Stimulated activated CD8-positive, alpha-beta memory T cell treated with anti-CD3 and anti-CD28 coated beads, Interleukin-4, amount 100 ng/mL, for 24 hours (primary cell): ENCODE measurements around the gene PSME1.

Experiments
- DNase-seq: peaks from one replicate; pipeline ENCODE4 v3.0.0-alpha.2; 2020; ENCODE audit warnings: low read depth

PSME1 gene

DNA sequence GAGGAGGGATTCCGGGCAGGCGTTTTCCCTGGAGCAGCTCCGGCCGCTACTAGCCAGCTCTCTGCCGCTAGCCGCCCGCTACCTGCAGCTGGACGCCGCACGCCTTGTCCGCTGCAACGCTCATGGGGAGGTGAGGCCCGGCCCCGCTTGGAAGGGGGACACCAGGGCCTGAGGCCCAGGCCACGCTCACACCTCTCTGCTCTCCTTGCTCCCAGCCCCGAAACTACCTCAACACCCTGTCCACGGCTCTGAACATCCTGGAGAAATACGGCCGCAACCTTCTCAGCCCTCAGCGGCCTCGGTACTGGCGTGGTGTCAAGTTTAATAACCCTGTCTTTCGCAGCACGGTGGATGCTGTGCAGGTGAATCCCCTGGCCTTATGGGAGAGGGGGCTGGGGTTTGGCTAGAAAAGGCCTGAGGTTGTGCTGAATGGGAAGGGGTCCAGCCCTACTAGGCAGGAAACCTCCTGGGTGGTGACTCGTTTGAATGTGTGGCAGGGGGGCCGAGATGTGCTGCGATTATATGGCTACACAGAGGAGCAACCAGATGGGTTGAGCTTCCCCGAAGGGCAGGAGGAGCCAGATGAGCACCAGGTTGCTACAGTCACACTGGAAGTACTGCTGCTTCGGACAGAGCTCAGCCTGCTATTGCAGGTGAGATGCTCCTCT lies 11.9 kb downstream of the PSME1 start:
- DNase-seq: no peak

DNA sequence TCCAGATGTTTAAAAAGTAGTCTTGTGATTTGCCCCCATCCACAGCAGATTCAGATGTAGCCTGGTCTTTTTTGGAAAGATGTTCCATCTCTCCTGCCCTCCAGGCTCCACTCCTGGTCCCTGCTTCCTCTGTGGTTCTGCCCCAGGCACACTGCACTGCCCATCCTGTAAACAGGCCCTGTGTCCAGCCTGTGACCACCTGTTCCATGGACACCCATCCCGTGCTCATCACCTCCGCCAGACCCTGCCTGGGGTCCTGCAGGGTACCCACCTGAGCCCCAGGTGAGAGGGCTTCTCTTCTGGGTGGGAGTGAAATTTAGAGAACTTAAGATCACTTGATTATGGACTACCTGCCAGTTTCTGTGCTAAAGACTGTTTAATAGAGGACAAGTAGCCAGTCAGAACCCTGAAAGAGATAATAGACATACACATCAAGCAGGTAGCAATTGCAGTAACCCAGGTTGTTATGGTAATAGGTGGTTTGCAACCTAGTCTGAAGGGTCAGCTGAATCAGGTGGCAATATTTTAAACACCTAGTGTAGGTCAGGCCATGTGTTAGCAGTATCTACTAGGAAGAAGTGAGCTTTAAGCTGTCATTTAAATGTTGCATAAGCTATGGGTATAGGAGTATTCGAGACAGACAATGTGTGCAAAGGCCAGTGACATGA lies 13.4 kb downstream of the PSME1 start:
- DNase-seq: no peak

- DNase-seq: no peak
These were observed 14.1 kb downstream of the PSME1 start for GRCh38 chr14:24150061-24150460.

GRCh38 chr14:24150567-24150966 lies 14.6 kb downstream of the PSME1 start:
- no peak for DNase-seq

- DNase-seq: no peak
These were observed 15.0 kb downstream of the PSME1 start for GRCh38 chr14:24150993-24151392.

GRCh38 chr14:24151404-24152080 lies 15.5 kb downstream of the PSME1 start:
- DNase-seq: no peak

- DNase-seq: no peak
These were observed 19.1 kb downstream of the PSME1 start for GRCh38 chr14:24155100-24155499.

DNA sequence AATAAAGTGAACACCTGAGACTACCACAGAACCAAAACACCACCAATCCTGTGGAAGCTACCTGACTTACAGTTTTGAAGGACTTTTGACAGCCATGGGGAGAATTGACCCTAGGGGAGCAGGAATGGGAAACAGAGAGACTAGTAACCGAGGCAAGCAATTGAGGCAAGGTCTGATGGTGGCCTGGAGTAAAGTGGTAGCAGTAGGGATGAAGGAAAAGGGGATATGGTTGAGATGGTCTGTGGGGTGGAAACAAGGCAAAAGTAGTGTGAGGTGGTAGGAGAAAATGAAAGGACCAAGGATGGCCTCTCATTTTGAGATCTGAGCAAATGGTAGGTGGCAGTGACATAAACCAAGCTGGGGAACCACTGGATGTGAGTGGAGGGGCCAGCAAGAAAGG lies 20.8 kb downstream of the PSME1 start:
- DNase-seq: no peak

DNA sequence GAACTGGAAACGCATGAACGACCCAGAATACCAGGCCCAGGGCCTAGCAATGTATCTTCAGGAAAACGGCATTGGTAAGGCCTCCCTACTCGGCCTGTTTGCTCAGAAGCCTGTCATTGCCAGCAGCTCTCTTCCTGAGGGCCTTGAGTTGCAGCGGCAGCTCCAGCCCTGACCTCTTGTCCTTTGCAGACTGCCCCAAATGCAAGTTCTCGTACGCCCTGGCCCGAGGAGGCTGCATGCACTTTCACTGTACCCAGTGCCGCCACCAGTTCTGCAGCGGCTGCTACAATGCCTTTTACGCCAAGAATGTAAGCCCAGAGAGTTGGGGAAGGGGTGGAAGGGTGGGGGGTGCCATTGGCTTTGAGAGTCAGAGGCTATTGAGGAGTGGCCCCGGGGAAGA lies 21.3 kb downstream of the PSME1 start:
- DNase-seq: no peak

DNA sequence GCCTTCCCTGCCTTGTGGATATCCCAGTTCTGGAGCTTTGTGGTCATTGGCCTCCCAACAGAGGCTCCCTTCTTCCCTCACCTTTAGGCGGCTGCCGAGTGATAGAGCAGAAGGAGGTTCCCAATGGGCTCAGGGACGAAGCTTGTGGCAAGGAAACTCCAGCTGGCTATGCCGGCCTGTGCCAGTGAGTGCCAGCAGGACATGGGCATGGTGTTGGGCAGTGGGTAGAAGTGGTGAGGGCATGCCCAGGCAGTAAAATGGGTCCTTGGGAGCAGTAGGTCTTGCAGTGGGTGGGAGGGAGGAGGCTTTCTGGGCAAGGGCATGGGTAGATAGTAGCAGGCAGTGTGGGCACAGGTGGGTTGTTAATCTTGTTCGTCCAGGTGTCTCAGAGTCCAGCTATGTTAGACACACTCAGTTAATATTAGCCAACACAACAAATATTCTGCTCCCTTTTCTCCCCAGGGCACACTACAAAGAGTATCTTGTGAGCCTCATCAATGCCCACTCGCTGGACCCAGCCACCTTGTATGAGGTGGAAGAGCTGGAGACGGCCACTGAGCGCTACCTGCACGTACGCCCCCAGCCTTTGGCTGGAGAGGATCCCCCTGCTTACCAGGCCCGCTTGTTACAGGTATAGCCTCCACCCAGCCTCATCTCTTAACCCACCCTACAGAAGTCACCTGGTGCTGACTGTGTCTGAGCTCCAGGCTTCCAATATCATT lies 23.9 kb downstream of the PSME1 start:
- DNase-seq: no peak

DNA sequence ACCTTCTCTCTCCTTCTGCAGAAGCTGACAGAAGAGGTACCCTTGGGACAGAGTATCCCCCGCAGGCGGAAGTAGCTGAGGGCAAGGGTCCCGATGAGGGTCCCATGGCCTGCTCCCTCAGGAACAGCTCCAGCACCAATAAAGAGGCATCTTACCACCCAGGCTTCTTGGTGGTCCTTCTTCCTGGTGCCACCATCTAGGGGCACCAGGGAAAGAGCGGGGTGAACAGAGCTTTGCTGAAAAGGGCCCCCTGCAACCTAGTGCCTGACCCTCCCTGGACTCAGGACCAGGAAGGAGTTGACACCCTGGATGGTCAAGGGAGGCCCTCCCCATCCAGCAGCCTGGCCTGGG lies 24.5 kb downstream of the PSME1 start:
- no peak for DNase-seq

GRCh38 chr14:24160850-24161804 lies 25.1 kb downstream of the PSME1 start, which contains the start of gene IRF9:
TSS of gene IRF9 (plus strand) at chr14:24161265. CDS start at chr14:24162145, 880 bp downstream.
- DNase-seq: peak; percentile 95

DNA sequence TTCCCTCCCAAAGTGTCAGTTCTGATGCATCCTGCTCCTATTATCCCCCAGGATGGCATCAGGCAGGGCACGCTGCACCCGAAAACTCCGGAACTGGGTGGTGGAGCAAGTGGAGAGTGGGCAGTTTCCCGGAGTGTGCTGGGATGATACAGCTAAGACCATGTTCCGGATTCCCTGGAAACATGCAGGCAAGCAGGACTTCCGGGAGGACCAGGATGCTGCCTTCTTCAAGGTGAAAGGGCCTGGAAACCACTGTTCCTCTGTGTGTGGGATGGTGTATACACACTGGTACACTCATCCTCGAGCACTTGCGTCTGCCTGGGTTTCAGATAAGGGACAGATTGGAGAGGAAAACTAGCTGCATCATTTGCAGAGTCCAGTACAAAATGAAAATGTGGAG lies 26.1 kb downstream of the PSME1 start:
- no peak for DNase-seq

GRCh38 chr14:24164518-24164991 lies 28.6 kb downstream of the PSME1 start:
- no peak for DNase-seq

DNA sequence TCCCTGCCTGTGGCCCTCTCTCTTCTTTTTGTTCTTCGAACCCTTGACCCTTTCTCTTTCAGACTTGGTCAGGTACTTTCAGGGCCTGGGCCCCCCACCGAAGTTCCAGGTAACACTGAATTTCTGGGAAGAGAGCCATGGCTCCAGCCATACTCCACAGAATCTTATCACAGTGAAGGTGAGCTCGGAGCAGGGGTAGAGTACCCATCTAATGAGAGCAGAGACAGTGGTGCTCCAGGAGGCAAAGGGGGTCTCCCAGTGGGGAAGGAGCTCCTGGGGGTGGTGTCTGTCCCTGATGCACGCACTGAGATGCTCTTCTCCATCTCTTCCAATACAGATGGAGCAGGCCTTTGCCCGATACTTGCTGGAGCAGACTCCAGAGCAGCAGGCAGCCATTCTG lies 29.8 kb downstream of the PSME1 start:
- DNase-seq: no peak

- DNase-seq: no peak
These were observed 31.6 kb downstream of the PSME1 start for GRCh38 chr14:24167469-24168114.

DNA sequence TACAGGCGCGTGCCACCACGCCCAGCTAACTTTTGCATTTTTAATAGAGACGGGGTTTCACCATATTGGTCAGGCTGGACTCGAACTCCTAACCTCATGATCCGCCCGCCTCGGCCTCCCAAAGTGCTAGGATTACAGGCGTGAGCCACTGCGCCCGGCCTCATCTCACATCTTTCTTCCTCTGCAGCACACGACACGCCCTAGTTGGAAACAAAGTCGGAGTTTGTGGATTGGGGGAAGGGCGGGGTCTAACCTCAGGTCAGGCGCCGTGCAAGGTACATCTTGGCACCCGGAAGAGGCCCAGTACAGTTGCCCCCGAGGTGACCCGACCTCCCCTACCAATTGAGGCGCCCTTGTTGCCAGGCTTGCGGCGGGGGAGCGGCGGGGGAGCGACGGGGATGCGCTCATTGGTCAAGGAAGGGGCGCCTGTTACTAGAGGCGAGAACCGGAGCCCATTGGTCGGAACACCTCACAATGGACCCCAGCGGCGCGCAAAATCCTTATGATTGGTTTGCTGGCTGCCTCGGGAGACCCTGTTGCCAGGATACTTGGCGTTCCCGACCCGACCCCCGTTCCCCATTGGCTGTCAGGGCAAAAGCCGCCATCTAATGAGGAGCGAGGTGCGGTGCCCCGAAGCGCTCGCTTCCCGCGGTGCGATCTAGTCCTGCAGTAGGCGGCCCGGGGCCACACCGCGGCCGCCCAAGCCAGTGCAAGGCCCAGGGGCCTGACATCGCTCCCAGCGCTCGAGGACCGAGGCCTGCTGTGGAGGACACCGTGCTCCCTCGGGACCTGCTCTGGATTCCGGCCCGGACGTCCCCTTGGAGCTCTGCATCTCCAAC lies 35.6 kb downstream of the PSME1 start, which contains the start of gene REC8:
Gene REC8 (plus strand): TSS at position 659 of the 839 bp plus-strand sequence. CDS start 473 bp downstream, outside the sequence.
- DNase-seq: peak; percentile 55

DNA sequence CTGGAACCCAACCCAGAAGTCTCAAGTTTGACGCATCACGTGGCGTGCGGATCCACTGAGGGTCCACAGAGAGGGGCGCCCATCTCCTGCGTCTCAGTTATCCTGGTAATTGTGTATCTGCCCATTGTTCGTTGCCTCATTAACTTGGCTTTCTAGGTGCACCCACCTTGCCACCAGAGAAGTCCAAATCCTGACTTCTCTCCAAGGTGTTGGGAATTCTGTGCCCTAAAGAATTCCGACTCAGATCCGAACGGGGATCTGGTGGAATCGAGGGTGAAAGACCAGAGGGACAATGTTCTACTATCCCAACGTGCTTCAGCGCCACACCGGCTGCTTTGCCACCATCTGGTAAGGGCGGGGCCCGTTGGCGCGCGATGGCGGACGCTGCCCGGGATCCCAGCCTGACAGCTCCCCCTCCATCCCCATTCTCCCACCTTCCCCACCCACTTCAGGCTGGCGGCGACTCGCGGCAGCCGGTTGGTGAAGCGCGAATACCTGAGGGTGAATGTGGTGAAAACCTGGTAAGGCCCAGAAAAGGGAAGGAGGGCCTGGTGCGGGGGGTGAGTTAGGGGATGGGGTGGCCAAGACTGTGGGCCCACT lies 36.4 kb downstream of the PSME1 start:
- DNase-seq: no peak

DNA sequence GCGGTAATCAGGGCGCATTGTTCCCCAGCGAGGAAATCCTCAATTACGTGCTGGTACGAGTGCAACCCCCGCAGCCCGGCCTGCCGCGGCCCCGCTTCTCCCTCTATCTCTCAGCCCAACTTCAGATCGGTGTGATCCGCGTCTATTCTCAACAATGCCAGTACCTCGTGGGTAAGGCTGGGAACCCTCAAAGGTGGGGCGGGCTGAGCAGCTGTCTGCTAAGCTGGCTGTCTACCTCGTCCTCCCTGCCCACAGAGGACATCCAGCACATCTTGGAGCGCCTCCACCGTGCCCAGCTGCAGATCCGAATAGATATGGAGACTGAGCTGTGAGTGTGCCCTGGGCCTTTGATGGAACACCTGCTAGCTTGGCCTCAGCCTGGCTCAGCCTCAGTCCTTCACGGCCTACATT lies 36.9 kb downstream of the PSME1 start:
- no peak for DNase-seq
